Astrocyte of the cerebellum (primary cell): ENCODE data around the gene SMPD3.

Experiments
- DNase-seq: peaks from one replicate; pipeline ENCODE4 v3.0.0-alpha.2; 2011; ENCODE audit warnings: low read depth
- H3K4me3 ChIP-seq: 2 replicates; pipeline ENCODE4 v1.5.1; 2011; ENCODE audit warnings: mild to moderate bottlenecking, low read depth, low read length, moderate library complexity
- in situ Hi-C: cut with HindIII; loops from 2 replicates; pipeline ENCODE4 v1.10.0; 2017; ENCODE audit warnings: low sequenced_read_pairs
- TF ChIP-seq, protein P1 (sequence below): IDR thresholded peaks from 2 replicates; pipeline ENCODE4 v1.5.1; 2012; ENCODE audit warnings: low read length, low read depth, moderate library complexity, mild to moderate bottlenecking; ENCODE audit errors: missing control alignments

Gene SMPD3

GRCh38 chr16:68359398-68360191 is 88.7 kb downstream of the SMPD3 start:
- TF ChIP-seq, protein P1, sequence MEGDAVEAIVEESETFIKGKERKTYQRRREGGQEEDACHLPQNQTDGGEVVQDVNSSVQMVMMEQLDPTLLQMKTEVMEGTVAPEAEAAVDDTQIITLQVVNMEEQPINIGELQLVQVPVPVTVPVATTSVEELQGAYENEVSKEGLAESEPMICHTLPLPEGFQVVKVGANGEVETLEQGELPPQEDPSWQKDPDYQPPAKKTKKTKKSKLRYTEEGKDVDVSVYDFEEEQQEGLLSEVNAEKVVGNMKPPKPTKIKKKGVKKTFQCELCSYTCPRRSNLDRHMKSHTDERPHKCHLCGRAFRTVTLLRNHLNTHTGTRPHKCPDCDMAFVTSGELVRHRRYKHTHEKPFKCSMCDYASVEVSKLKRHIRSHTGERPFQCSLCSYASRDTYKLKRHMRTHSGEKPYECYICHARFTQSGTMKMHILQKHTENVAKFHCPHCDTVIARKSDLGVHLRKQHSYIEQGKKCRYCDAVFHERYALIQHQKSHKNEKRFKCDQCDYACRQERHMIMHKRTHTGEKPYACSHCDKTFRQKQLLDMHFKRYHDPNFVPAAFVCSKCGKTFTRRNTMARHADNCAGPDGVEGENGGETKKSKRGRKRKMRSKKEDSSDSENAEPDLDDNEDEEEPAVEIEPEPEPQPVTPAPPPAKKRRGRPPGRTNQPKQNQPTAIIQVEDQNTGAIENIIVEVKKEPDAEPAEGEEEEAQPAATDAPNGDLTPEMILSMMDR: no peak
- DNase-seq: no peak
- in situ Hi-C loops: no loop called here
- no peak overlapping the region for H3K4me3 ChIP-seq

DNA sequence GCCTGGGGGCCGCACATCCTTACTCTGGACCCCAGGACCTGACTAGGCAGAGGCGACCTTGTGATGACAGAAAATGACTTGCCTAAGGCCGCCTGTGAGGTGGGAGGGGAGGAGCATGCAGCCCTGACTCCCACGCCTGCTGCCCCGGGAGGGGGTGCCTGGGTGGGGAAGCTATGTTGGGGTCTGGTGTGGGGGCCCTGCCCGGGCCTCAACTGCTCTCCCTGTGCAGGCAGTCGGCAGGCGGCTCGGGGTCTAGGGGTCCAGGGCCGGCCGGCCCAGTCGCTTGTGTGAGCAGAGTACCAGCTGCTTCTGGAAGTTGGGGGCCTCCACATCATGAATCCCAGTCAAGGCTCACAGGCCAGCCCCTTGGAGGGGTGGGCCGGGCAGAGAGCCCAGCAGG is 89.4 kb downstream of the SMPD3 start:
- TF ChIP-seq, protein P1: no peak
- DNase-seq: no peak
- H3K4me3 ChIP-seq: no peak overlapping the region
- in situ Hi-C loops: no loop called here

DNA sequence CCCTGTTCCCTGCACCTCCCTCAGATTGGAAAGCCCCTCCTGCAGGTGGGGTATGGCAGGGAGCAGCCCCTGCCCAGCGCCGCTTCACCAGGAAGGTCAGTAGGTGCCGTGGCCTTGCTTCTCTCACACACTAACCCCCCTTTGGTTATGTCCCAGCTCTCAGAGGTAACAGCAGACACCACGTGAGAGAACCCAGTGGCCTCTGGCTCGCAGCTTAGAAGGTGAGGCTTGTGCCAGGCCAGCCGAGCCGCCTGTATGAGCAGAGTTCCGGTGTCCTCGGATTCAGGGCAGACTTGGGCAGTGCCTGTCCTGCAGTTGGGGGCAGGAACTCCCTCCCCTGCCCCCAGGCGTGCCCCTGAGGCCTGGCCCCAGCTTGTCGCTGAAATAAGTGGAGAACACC is 90.4 kb downstream of the SMPD3 start:
- no peak for DNase-seq
- TF ChIP-seq, protein P1: no peak
- in situ Hi-C loops: no loop called here
- no peak overlapping the region for H3K4me3 ChIP-seq

- no peak for DNase-seq
- TF ChIP-seq, protein P1: no peak
- in situ Hi-C loops: no loop called here
- H3K4me3 ChIP-seq: no peak overlapping the region
These were observed 90.8 kb downstream of the SMPD3 start for GRCh38 chr16:68357521-68357922.

DNA sequence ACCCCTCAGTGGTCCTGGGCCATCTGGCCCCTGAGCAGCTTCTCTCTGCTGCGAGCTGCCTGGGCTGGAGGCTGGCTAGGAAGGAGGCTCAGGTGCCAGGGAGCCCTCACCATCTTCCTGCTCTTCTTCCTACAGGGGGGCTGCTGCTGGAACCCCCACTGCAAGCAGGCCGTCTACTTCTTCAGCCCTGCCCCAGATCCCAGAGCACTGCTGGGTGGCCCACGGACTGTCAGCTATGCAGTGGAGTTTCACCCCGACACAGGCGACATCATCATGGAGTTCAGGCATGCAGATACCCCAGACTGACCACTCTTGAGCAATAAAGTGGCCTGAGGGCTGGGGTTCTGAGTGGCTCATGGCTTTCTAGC is 91.4 kb downstream of the SMPD3 start:
- no peak for DNase-seq
- H3K4me3 ChIP-seq: no peak overlapping the region
- TF ChIP-seq, protein P1: no peak
- in situ Hi-C loops: no loop called here

DNA sequence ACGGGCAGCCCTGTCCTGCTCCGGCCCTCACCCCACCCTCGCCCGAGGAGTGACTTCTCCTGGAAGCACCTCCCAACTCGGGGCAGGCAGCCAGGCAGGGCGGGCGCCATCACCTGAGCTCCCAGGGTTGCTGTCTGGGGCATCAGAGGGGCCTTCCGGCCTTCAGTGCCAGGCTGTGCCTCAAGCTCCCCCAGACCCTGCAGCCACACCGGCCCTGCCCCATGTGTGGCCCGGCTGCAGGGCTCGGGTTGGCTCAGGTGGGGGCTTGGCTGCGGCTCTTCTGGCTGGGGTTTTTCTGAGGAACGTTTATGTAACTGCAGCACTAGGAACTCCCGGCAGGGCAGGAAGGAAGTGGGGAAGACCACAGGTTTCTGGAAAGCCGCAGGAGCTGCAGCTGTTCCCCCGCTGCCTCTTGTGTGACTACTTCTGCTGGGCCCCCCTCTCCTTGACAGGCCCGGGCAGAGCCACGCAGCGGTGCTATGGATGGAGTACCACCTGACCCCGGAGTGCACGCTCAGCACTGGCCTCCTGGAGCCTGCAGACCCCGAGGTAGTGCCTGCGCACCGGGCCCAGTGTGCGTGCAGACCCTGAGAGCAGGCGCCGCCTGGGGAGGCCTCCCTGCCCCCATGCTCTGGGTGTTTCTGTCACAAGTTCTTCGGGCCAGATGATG is 91.9 kb downstream of the SMPD3 start:
- H3K4me3 ChIP-seq: no peak overlapping the region
- TF ChIP-seq, protein P1: no peak

More for the DNA sequence above, 91.9 kb downstream of the SMPD3 start:
- in situ Hi-C loops: no loop called here
- DNase-seq: no peak
